ENCODE results near the gene MED26.
A peak's percentile ranks its signal among the peaks of the same experiment; 100 is the strongest.
"Not testable (repeated sequence)": the region's sequence is repeated elsewhere in the genome, so short reads cannot be mapped to it uniquely, and the experiment has no call there.

Gene MED26, protein sequence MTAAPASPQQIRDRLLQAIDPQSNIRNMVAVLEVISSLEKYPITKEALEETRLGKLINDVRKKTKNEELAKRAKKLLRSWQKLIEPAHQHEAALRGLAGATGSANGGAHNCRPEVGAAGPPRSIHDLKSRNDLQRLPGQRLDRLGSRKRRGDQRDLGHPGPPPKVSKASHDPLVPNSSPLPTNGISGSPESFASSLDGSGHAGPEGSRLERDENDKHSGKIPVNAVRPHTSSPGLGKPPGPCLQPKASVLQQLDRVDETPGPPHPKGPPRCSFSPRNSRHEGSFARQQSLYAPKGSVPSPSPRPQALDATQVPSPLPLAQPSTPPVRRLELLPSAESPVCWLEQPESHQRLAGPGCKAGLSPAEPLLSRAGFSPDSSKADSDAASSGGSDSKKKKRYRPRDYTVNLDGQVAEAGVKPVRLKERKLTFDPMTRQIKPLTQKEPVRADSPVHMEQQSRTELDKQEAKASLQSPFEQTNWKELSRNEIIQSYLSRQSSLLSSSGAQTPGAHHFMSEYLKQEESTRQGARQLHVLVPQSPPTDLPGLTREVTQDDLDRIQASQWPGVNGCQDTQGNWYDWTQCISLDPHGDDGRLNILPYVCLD

GRCh38 chr19:16628183-16628983, at the start of gene MED26:
TSS of gene MED26 (minus strand) at chr19:16628204. CDS start at chr19:16627943, 261 bp downstream.
- DNase-seq (ENCODE audit: low read depth) = peak; percentile 73

- no peak for DNase-seq (ENCODE audit: low read depth)
Measured at GRCh38 chr19:16677055-16677454, 49.1 kb upstream of the MED26 start.

GRCh38 chr19:16676101-16676798, 48.2 kb upstream of the MED26 start:
- DNase-seq (ENCODE audit: low read depth) = no peak

DNA sequence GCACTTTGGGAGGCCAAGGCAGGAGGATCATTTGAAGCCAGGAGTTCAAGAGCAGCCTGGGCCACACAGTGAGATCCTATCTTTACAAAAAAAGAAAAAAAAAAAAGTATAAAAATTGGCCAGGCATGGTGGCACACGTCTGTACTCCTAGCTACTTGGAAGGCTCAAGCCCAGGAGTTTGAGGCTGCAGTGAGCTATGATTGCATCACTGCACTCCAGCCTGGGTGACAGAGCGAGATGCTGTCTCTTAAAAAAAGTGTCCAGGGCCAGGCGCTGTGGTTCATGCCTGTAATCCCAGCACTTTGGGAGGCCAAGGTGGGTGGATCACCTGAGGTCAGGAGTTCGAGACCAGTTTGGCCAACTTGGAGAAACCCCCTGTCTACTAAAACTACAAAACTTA, 45.8 kb upstream of the MED26 start:
- not testable (repeated sequence) for DNase-seq (ENCODE audit: low read depth)

DNA sequence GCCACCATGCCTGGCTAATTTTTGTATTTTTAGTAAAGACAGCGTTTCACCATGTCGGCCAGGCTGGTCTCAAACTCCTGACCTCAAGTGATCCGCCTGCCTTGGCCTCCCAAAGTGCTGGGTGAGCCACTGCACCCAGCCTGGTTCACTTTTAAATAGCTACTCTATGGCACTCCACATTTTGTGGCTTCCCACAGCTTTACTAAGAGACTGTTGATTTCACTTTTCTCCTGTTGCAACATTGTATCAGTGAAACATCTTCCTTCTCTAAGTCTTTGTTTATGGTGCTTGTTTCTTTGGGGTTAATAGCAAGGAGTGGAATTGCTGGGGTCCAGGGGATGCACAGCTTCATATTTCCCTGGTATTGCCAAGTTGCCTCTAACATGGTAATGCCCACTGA, 45.2 kb upstream of the MED26 start:
- DNase-seq (ENCODE audit: low read depth) = no peak

- DNase-seq (ENCODE audit: low read depth) = no peak
Measured at GRCh38 chr19:16671652-16672274, 43.8 kb upstream of the MED26 start.

- DNase-seq (ENCODE audit: low read depth) = no peak
Measured at GRCh38 chr19:16670291-16670690, 42.3 kb upstream of the MED26 start.

GRCh38 chr19:16668702-16669101, 40.7 kb upstream of the MED26 start:
- DNase-seq (ENCODE audit: low read depth) = not testable (repeated sequence)

DNA sequence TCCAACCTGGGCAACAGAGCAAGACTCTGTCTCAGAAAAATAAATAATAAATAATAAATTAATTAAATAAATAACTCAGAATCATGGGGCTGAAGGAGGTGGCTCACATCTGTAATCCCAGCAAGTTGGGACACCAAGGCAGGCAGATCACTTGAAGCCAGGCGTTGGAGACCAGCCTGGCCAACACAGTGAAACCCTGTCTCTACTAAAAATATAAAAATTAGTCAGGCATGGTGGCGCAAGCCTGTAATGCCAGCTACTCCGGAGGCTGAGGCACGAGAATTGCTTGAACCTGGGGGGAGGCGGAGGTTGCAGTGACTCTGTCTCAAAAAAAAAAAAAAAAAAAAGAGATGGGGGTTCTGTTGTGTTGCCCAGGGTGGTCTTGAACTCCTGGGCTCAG, 40.2 kb upstream of the MED26 start:
- DNase-seq (ENCODE audit: low read depth) = no peak

DNA sequence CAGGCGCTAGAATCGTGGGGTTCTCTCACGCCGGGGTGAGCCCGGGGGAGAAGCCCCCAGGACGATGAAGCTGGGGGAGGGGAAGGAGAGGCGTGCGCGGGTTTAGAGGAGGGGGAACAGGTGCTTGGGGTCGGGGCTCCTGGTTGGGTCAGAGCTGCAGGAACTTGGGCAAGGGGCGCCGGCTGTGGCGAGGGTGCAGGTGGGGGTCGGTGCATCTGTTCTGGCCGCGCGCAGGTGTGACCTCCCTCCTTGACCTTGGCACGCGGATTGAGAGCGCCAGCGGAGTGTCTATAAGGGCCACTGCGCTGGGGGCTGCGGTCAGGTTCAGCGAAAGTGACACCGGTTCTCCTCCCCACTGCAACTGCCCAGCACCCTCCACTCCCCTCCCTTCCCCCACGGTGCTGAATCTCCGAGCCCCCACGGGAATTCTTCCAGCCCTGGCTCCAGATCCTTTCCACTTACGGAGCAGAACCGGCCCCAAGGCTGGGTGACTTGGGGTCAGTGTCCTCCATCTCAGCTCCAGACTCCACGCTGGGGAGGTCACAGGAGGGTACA, 33.6 kb upstream of the MED26 start:
- DNase-seq (ENCODE audit: low read depth) = no peak

DNA sequence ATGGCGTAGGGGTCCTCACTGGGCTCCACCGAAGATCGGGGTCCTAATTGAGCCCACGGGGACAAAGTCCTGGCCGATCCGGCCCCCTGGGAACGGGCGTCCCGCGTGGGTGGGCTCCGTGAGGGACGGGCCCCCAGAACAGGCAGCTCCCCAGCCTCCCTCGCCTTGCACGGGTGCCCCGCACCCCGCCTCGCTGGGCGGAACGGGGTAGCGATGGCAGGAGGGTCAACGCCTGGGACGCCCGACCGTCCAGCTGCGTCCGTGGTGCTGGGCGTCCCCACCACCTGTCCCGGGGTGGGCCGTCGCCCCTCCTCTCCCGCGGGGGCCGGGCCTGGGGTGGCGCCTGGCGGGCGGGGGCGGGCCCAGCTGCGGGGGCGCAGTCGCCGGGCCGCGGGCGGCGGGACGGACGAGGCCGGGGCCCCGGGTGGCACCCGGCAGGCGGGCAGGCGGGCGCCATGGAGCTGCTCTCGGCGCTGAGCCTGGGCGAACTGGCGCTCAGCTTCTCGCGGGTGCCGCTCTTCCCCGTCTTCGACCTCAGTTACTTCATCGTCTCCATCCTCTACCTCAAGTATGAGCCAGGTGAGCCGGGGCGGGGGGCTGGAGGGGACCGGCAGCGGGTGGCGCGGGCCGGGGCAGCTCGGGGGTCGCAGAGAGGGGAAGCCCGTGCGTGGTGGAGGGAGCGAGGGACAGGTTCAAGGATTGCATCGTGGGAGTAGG, 32.9 kb upstream of the MED26 start, which contains the start of gene TMEM38A:
TMEM38A (plus strand) TSS at position 377 of the 717 bp plus-strand sequence; CDS start at position 456, 79 bp downstream.
- no peak for DNase-seq (ENCODE audit: low read depth)

DNA sequence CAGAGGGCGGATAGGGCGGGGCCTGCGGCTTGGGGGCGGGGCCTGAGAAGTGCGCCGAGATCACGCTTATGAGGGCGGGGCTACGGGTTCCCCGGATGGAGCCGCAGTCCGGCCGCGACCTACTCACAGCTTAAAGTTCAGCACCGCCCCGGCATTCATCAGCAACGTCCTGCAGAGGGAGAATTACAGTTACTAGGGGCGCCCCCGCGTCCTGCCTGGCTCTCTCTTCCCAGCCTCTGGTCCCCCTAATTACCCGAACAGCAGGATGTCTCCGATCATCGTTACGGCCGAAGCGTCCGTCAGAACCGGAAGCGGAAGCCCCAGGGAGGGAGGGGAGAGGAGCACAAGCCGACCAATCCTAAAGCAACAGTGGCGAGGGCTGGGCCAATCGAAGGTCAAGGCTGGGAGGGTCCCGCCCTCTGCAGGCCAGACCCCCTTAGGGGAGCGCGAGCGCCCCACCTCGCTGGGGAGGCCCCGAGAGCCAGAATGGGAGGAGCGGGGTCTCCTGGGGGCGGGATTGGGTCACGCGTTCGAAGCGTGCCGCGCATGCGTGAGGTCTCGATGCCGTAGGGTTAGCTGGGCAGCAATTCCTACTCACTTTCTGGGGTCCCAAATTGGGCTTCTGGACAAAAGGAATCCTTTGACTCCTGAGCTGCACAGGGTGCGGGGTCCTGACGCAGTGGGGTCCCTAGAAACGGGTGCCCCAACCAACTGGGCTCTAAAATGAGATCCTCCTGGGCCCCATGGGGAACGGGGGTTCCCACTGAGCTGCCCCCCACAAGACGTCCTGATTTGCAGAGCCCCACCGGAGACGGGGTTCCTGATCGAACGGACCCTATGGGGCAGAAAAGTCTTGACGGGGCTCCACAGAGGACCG, 32.1 kb upstream of the MED26 start, which contains the start of gene SMIM7:
SMIM7 (minus strand) TSS at position 313 of the 877 bp plus-strand sequence; CDS start at position 279, 34 bp downstream.
- peak; percentile 97 for DNase-seq (ENCODE audit: low read depth)

DNA sequence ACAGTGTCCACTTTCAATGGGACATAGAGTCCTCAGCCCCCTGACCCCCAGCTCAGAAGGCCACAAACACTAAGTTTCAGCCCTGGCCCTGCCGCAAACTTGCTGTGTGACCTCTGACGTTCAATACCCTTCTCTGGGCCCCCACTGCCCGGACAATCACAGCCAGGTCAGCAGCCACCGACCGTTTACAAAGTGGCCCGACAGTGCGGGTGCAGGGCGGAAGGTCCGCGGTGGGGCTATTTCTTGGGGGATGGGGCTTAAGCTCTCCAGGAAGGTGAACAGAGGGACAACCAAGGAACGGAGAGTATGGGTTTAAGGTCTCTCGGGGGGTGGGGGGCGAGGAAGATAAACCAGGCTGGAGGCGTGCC, 31.4 kb upstream of the MED26 start:
- DNase-seq (ENCODE audit: low read depth) = no peak

GRCh38 chr19:16657384-16657783, 29.4 kb upstream of the MED26 start:
- no peak for DNase-seq (ENCODE audit: low read depth)

DNA sequence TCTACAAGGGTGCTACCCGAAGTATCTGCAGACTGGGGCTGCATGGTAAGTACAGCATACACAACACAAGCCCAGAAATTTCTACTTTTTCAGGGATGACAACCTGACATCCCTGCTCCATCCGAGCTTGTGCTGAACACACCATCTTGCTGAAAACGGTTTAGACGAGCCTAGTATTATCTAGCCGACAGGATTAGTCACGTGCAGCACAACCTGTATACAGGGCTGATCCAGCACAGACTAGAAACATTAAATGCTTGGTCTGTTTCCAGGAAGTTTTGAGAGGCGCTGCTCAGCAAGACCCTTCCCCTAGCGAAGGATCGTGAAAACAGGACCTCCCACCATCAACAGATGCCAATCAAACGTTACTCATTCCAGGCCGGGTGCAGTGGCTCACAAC, 27.7 kb upstream of the MED26 start:
- no peak for DNase-seq (ENCODE audit: low read depth)

GRCh38 chr19:16654627-16655026, 26.6 kb upstream of the MED26 start:
- DNase-seq (ENCODE audit: low read depth) = no peak

DNA sequence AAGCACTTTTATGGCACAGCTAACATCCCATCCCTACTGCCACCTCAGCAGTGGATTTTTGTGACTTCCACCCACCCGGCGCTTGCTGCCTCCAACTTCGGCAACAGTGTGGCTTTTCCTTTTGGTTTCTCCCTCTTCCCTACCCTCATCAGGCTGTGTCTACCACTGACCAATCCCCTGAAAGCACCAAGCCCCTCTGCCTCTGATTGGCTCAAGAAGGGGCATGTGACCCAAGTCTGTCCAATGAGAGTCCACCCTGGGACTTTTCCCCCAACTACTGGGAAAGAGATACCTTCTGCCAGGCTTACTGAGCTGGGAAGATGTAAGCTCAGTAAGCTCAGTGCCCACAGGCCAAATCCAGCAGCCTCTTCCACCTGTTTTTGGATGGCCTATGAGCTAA, 26.1 kb upstream of the MED26 start:
- no peak for DNase-seq (ENCODE audit: low read depth)

DNA sequence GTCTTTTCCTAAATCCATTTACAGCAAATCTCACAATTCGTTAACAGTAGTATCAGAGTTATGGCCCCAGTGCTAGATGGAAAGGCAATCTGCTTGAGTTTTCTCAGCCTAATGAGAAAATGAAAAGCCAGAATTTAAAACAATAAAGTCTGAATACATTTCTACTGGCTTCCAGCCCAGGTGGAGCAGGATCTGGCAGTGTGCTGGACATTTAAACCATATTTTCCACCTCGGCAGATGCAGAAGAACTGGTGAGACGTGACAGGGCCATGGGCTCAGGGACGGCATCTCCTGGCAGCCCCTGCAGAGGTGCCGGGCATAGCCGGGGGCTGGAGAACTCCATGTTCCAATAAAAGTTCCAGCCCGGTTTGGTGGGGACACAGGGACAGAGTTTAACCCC, 24.9 kb upstream of the MED26 start:
- DNase-seq (ENCODE audit: low read depth) = no peak

DNA sequence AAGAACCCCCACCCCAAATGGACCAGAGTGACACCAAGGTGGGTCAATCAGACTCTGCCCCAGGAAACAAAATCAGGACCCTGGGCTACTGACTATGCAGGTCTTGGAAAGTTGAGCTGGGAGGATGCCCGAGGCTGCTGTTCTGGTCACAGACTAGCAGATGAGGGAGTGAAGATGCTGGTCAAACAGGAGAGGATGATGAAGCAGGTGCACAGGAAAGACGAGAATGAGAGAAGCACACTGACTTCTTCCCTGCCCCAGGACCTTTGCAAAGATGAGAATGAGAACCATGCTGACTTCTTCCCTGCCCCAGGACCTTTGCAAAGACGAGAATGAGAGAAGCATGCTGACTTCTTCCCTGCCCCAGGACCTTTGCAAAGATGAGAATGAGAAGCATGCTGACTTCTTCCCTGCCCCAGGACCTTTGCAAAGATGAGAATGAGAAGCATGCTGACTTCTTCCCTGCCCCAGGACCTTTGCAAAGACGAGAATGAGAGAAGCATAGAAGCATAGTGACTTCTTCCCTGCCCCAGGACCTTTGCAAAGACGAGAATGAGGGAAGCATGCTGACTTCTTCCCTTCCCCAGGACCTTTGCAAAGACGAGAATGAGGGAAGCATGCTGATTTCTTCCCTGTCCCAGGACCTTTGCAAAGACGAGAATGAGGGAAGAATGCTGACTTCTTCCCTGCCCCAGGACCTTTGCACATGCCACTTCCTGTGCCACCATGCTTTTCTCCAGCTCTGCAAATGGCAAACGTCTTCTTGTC, 23.6 kb upstream of the MED26 start:
- not testable (repeated sequence) for DNase-seq (ENCODE audit: low read depth)

All from HS-27A (cell line).